Measurements from ENCODE around the gene DAP.
"Not testable (repeated sequence)": the region's sequence is repeated elsewhere in the genome, so short reads cannot be mapped to it uniquely, and the experiment has no call there.

DAP gene, protein sequence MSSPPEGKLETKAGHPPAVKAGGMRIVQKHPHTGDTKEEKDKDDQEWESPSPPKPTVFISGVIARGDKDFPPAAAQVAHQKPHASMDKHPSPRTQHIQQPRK

DNA sequence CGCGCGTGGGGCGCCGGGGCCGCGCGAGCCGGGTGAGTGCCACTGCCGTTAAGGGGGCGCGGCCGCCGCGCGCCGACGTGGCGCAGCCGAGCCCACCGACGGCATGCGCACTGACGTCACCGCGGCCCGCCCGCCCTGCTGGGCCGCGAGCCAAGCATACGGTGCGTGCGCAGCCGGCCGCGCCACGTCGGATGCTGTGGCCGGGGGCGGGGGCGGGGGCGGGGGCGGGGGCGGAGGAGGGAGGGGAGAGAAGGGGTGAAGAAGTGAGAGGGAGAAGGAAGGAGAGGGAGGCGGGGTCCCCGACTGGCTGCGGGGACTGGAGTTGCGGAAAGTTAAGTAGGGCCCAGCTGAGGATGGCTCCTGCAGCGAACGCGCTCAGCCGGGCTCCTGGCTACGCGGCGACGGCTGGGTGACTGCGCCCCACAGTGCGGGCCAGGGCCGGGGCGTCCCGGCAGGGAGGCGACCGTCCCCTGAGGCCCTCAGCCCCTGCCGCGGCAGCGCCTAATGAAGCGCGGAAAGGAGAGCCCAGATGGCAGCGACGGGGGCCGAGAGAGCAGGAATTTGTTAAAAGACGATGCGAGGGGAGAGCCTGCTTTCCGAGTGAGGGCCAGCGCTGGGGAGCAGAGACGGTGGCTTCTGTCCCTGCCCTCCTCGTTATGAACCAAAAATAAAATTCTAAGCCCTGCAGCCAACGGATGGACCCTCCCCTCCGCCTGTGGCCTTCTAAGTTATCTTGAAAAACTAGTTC, at the start of gene DAP:
TSS of gene DAP (minus strand) at position 50 of the 748 bp plus-strand sequence. CDS start 166 bp downstream, outside the sequence.
- DNase-seq (ENCODE audit: low spot score): peak; percentile 88

DNA sequence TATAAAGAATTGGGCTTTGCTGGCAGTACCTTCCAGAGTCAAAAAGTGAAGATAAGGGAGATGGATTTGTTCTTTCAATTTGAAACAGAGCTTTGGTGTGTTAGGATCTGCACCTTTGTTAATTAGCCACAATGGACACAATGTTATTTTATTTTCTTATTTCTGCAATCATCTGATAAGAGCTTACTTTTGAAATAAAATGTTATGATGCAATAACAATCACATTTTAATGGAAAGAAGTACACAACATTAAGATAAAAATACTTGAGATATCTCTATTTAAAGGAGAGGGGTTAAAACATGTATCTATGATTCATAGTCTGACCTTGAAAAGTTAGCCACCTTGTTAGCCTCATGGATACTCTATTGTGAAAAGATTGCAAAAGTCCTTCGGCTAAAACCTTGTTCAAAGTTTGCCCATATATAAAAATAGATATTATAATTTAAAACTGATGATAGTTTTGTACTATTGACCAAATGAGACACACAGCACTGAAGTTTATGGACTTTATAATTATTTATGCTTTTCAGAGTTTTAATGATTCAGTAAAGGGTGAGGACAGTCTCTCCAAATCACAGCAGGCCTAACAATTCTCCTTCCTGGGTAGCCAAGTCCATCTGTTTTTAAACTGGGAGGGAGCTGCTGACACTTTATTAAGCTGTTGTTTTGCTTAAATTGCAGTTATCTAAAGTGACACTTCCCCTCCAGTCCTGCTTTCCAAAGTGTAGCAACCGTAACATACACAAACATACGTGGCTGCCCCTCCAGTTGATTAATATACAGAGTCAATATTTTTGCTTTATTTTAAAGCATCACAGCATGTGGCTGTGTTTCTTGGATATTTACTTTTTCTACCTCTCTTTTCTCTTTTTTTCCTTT, 47.6 kb upstream of the DAP start:
- no peak for DNase-seq (ENCODE audit: low spot score)

DNA sequence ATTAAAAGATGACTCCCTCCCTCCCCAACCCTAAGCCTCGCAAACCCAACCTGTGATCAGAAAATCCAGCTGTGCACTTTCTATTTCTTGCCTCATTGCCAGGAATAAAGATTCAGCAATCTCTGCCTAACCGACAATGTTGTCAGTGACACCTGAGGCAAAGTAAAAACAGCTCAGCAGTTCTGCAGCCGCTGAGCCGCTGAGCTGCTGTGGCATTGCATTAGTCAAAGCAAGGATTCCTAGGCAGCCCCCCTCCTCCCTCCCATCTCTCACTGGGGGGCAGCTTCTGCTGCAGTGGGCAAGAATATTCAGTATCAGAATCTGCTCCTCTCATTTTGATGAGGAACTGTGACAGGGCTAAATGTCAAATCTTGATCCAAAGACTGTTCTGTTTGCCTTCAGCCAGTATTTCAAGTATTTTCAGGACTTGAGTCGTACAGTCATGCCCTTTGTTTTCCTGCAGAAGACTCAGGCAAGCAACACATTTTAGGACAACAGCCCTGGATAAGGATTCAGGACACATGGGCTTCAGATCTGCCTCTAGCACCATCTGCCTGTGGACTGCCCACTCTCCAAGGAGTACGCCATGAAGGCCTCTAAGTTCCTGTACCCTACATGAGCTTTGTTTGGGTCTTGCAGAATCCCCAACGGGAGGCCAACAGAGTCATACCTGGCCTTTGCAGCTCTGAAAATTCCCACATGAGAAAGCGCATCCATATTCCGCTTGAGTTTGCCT, 41.1 kb upstream of the DAP start:
- no peak for DNase-seq (ENCODE audit: low spot score)

DNA sequence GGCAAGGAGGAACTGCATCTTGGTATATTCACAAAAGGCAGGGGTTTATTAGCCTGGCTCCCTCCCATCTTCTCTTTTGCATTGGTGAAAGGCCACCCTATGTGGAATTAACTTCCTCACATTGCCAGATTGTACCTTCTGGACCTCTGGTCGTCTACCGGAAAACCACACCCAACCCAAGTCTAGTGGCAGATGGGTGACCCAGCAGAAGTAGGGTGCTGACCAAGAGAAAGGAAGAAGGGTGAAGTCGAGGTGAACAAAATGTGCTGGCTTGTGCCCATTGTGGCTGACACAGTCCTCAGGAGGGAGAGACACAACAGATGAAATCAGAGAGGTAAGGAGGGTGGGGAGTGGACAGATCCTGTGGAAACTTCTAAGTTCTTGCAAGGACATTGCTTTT, 39.8 kb upstream of the DAP start:
- no peak for DNase-seq (ENCODE audit: low spot score)

DNA sequence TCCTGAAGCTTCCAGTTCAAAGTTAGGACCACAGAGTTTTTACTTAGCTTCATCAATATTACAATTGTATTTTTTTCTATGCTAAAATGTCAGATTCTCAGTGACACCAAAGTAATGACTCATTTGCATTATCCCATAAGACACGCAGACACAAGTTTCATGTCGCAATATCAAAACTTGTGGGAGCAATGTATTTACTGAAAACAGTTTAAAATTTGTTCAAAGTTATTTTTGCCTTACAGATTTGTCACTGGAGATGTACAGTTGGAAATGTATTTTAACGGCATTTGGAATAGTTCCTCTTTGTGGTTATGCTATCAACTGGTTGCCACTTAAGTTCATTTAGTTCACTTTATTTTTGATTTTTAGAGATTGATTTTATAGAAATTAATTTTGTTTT, 36.2 kb upstream of the DAP start:
- DNase-seq (ENCODE audit: low spot score): no peak

DNA sequence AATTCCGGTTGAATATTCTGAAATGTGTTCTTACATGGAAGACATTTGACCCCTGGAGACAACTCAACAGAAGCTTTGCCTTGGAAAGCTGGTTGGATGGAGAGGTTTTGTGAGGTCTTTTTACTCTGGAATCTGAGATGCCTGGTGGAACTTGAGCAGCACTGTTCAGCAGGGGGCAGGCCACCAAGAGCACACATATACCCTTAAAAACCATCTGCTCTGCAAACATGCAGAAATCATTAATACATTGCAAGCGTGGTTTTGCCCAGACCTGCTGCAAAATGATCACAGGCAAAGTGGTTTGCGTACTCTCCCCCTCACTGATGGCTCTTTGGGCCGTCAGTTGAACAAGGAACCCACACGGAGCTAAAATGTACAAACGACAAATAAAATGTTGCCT, 32.8 kb upstream of the DAP start:
- DNase-seq (ENCODE audit: low spot score): no peak

DNA sequence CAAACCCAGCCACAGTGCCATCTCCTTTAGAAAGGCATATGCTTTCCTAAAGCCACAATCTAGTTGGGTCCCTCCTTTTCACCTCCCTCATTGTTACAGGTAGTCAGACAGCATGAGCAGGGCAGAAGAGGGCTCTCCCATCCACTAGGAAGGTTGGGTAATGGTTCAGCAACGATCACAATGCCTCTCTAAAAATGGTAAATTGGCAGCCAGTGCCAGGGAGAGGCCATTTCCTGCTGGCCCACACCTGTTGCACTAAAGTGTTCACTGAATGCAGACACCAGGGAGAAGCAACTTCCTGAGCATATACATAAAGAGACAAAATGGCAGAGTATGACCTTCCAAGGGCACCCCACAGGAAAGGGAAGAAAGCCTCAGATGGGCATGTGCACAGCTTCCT, 31.3 kb upstream of the DAP start:
- DNase-seq (ENCODE audit: low spot score): no peak

DNA sequence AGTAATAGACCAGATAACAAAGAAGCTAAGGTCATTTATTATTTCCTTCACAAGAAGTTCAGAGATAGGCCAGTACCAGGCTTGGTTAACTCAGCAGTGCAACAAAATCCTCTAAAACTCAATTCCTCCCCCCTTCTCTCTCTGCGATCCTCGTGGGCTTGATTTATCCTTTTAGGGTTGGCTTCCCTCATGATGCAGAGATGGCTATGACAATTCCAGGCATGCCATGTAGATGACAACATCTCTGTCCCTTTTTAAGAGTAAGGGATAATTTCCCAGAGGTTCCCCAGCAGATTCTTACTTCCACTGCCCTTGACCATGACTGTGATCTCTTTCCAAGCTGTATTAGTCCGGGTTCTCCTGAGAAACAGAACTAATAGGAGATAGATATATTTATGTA, 28.7 kb upstream of the DAP start:
- no peak for DNase-seq (ENCODE audit: low spot score)

DNA sequence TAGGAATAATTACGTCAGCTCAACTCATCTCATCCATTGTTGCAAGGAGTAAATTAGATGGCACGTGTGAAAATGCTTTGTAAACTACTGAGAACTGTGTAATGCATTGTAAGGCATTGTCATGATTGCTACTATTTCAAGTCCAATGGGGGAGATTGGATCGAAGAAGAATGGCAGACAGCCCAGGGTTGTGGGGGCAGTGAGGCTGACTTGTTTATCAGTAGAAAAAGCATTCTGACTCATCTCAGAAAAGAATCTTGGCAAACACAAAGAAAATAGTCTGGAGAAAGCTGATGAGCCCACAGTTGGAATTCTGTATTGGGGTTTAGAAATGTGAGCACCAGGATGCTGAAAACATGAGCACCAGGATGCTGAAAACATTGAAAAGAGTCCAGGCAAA, 28.0 kb upstream of the DAP start:
- DNase-seq (ENCODE audit: low spot score): no peak

DNA sequence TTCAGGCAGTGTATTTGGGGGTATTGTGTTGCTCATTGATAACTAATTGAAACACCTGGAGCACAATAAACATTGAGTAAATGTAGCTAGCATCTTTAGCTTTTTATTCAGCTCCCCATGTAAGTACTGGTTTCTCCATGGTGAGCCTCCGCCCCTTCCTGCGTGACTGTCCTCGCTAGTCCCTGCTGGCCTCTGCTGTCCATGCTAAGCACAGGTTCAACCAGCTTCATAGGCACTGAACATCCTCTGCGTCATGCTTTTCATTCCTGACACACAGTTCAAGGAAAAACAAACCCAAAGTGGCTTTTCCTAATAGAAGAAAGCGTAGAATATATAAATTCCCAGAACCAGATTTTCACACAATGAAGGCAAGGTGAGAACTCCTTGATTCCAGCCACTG, 27.3 kb upstream of the DAP start:
- no peak for DNase-seq (ENCODE audit: low spot score)

DNA sequence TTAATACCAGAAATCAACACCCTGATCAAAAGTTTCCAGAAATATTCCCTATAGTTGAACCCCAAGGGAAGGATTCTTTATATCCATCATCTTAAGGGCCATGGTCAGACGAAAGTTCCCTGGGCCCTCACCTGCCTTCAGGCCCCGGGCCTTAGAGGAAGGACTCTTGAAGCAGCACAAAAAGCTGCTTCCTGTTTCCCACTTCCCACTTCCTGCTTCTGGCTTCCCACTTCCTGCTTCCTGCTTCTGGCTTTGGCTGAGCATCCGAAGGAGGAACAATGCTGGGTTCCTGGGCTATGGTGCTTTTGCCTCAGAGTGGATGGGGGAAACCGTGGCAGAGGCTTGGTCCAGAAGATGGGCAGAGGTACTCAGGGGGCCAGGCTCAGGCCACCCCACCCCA, 25.8 kb upstream of the DAP start:
- no peak for DNase-seq (ENCODE audit: low spot score)

DNA sequence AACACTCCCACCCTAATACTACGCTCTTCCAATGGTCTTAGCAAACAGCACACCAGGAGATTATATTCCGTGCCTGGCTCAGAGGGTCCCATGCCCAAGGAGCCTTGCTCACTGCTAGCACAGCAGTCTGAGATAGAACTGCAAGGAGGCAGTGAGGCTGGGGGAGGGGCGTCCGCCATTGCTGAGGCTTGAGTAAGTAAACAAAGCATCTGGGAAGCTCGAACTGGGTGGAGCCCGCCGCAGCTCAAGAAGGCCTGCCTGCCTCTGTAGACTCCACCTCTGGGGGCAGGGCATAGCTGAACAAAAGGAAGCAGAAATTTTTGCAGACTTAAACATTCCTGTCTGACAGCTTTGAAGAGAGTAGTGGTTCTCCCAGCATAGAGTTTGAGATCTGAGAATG, 19.2 kb upstream of the DAP start:
- not testable (repeated sequence) for DNase-seq (ENCODE audit: low spot score)

DNA sequence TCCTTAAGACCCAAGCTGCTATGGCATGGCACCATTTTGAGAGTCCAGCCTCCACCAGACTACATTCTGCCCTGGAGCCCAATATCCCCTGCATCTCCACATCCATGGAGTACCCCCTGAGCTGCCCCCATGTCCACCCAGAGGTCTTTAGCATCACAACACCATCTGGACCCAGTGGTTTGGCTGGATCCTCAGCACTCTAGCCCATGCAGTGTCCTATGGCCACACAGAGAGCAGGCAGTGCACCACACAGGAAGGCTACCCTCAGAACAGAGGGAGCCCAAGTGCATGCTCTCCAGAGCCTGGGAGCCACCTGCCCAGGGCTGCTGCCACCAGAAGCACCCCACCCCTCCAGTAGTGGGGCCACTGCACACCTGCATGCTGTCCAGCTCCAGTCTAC, 18.6 kb upstream of the DAP start:
- no peak for DNase-seq (ENCODE audit: low spot score)

DNA sequence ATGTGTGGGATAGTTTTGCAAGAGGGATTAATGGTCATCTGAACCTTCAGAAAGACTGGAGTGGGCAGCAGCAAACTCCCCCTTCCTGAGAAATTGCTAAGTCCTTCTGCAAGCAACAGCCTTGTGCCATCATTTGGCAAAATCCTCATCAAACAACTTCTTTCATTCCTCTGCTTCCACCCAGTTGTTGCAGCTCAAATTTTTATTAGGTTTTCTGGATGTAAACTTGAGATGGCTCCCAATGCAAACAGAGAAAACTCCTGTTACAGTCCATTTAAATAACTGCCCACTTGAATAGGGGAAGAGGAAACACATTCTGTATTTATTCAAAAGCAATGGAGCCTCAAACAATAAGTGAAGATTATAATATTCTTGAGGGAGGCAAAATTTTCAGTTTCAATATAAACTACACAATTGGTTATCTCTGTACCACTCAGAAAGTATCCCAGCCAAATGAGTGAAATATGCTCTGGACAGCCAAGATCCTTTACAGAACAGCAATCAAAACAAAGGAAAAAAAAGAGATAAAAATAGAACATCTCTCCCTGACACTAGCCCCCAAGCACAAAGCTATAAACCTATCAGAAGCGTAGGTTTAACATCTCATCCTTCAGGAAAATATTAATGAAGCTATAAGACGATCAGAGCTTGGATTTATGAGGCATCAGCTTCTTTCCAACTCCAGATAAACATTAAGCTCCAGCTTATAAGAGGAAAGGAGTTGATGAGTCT, 17.3 kb upstream of the DAP start:
- DNase-seq (ENCODE audit: low spot score): no peak

DNA sequence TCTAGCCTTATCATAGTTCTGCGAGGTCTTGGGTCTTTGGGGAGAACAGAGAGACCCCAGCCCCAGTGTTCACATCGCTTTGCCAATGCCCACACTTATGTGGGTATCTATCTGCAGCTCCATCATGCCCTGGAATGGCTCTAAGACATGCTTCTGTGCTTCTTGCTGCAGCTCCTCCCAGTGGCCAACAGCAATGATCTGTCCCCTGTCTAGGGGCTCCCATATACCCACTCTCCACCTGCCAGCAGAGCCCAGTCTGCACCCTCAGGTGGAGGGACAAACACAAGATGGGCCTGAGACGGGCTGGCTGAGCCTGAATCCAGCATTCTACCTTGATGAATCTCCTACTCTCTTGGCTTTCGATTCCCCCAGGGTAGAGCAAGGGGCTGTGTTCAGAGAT, 14.6 kb upstream of the DAP start:
- DNase-seq (ENCODE audit: low spot score): peak; percentile 18

DNA sequence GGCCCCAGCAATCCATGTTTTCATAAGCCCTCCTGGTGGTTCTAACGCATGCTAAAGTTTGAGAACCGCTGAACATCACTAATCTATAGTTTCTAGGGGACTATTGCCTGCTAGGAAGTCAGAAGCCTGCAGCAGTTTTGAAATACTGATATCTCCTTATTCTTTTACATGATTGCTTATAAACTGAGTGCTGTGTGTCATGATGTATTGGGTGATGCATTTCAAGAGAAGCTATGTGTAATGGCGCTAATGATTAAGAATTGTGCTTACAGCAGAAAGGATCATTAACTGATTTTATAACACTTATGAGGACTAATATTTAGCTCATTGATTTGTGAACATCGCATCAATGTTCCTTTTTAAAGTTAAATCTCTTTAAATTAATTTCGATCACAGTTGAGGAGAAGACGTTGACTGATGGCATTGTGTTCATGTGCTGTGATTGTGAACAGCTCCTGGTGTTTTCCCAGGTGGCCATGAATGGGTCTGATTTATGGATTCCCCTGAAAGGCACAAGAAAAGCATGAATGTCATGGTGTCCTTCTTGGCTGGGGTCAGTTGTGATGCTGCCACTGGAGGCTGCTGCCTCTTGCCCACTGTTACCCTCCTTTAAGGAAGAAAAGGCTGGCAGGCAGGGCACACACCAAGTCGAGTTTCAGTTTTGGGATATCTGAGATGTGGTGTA, 12.0 kb upstream of the DAP start:
- no peak for DNase-seq (ENCODE audit: low spot score)

DNA sequence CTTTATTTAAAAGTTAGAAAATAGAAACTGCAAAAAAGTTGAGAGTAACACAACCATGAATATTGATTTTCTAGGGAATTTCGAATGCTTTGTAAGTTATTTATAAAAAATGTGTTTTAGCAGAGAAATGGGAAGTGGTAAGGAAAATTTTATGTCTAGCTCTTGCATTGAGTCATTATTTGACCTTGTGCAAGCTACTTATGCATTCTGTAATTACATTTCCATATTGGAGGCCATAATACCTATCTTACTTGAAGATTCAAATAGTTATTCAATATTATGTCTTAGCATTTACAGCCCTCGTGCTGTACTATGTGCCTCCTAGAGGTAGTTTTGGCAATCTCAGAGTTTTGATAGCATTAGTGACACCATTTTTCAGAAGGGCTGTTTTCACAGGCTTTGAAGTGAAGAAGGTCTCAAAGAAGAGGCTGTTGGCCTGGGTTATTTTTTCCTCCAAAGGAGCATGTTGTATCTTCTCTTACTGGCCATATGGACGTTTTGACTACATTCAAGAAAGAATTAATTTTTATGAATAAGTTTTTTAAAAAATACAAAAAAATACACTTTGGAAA, 7.4 kb upstream of the DAP start:
- no peak for DNase-seq (ENCODE audit: low spot score)

DNA sequence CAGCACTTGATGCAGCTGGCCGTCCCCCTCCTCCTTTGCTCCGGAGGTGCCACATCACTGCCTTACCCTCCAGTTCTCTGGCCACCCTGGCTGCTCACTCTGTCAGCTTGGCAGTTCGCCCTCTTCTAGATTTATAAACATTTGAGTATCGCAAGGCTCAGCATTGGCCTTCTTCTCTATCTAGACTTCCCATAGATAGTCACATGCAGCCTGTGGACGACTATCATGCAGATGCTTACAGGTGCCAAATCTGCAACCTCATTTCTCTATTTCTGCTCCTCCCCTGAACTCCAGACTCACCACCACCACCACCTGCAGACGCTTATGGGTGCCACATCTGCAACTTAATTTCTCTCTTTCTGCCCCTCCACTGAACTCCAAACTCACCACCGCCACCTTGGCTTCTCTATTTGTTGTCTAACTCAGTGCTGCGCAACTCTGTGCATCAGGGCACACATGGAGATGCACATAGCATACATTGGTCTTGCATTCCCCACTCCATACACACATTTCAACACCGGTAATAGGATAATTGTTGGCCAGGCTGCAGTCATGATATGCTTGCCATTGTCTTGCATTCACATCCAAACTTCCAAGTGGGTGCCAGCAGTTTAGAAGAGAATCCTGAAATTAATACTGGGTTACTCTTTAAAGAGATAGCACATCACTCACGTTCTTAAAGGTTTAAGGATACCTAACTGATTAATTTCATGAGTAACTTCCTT, 1.9 kb upstream of the DAP start:
- DNase-seq (ENCODE audit: low spot score): peak; percentile 86

DNA sequence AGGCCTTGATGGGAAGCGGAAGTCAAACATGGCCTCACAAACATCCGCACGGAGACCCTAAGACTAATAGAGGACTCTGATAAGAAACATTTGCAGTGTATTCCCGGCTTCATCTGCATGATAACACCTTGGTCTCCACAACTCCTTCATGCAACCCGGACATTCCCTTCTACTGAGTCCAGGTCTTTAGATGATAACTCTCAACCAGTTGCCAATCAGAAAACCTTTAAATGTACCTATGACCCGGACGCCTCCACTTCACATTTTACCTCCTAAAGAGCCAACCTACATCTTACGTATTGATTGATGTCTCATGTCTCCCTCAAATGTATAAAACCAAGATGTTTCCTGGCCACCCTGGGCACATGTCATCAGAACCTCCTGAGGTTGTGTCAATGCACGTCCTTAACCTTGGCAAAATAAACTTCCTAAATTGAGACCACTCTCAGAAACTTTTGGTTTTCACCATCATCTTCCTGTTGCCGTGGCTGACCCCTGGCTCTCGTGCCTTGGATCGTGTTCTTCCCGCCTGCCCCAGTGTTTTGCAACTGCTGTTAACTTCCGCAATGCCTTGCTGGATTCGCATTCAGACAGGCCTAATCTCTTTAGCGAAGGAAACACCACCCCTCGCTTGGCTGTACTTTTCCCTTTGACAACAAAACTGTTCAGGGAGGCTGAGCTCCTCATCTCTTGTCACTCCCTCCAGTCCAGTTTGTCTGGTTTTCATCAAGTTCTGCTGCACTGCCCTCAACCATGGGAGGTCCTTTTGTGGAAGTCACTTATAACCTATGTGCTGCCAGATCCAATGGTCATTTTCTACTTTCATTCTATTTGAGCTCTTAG, 1.1 kb upstream of the DAP start:
- DNase-seq (ENCODE audit: low spot score): peak; percentile 30

DNA sequence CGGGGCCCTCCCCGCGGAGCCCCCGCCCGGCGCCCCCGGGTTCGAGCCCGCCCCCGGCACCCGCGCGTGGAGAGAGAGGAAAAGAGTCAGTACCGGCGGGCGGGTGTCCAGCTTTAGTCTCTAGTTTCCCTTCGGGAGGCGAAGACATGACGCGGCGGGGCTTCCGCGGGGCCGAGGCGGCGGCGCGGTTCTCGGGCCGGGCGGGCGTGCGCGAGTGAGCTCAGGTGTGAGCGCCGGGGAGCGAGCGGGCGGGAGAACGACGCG, 181 bp downstream of the DAP start:
- DNase-seq (ENCODE audit: low spot score): no peak

Data from hematopoietic multipotent progenitor cell treated with erythropoietin and hydrocortisone succinate and interleukin-3 and kit ligand, for 15 days (in vitro differentiated cells).